GM12873 (cell line): ENCODE data around the gene DLX4.

ENCODE experiments used
- TF ChIP-seq, protein P1 (sequence below): IDR thresholded peaks from 2 replicates; pipeline ENCODE4 v1.5.1; 2012; ENCODE audit warnings: low read depth, mild to moderate bottlenecking, moderate library complexity, low read length, control low read depth; ENCODE audit not compliant: insufficient read depth; ENCODE audit errors: missing control alignments

DLX4 gene

GRCh38 chr17:49946964-49947584, 21.9 kb upstream of the DLX4 start:
- TF ChIP-seq, protein P1, sequence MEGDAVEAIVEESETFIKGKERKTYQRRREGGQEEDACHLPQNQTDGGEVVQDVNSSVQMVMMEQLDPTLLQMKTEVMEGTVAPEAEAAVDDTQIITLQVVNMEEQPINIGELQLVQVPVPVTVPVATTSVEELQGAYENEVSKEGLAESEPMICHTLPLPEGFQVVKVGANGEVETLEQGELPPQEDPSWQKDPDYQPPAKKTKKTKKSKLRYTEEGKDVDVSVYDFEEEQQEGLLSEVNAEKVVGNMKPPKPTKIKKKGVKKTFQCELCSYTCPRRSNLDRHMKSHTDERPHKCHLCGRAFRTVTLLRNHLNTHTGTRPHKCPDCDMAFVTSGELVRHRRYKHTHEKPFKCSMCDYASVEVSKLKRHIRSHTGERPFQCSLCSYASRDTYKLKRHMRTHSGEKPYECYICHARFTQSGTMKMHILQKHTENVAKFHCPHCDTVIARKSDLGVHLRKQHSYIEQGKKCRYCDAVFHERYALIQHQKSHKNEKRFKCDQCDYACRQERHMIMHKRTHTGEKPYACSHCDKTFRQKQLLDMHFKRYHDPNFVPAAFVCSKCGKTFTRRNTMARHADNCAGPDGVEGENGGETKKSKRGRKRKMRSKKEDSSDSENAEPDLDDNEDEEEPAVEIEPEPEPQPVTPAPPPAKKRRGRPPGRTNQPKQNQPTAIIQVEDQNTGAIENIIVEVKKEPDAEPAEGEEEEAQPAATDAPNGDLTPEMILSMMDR, result no peak

DNA sequence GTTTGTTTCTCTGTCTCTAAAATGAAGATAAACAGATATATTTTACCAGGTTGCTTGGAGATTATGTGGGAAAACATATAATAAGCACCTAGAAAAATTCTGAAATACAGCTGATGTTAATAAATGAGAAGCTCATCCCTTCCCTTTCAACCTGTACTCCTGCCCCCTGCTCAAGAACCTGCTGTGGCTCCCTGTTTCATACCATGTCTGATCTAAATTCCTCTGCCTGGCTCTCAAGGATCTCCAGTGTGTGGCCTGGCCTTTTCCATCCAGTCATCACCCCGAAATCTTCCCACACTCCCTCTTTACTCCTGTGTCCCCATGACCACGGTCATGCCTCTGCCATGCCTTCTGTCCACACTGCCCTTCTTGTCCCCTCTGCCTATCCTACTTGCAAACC, 19.4 kb upstream of the DLX4 start:
- TF ChIP-seq, protein P1, result no peak

- TF ChIP-seq, protein P1, result no peak
Observed at GRCh38 chr17:49951362-49952082, 17.5 kb upstream of the DLX4 start.

- TF ChIP-seq, protein P1, result peak; percentile 97
Observed at GRCh38 chr17:49952209-49952911, 16.6 kb upstream of the DLX4 start.

DNA sequence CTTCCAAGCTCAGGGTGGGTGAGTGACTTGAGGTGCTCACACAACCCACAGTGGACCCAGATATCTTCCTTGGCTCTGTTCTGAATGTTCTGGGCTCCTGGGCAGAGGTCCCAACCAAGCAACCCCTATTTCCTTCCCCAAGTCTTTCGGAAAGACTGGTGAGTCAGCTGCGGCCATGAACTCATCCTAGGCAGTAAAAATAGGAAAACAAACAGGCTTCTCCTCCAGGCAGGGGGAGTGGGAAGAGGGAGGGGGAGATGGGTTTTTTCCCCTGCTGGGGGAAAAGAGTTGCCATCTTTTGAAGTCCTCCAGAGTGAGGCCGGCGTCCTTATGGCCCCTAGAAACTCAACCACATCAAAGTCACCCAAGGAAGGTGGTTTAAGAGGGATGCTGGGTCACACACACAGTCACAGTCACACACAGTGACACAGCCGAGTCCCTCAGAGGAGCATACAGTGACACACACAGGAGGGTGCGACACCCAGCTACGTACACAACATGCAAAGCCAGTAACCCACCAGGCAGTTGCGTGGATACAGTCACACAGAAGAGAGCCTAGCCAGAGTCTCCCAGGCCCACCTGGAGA, 16.0 kb upstream of the DLX4 start:
- TF ChIP-seq, protein P1, result no peak

GRCh38 chr17:49955157-49955556, 13.8 kb upstream of the DLX4 start:
- TF ChIP-seq, protein P1, result no peak

GRCh38 chr17:49956780-49957179, 12.2 kb upstream of the DLX4 start:
- TF ChIP-seq, protein P1, result no peak
